ENCODE data around the gene PSIP1. TPM values are rescaled to one million over a fixed set of nuclear protein-coding genes. Genes with fewer than 3 reads are reported as not detected.
"Not testable (repeated sequence)": the region's sequence is repeated elsewhere in the genome, so short reads cannot be mapped to it uniquely, and the experiment has no call there.

Gene PSIP1
- total RNA-seq, 1 donor from 2014 or later, result 41.7 TPM

DNA sequence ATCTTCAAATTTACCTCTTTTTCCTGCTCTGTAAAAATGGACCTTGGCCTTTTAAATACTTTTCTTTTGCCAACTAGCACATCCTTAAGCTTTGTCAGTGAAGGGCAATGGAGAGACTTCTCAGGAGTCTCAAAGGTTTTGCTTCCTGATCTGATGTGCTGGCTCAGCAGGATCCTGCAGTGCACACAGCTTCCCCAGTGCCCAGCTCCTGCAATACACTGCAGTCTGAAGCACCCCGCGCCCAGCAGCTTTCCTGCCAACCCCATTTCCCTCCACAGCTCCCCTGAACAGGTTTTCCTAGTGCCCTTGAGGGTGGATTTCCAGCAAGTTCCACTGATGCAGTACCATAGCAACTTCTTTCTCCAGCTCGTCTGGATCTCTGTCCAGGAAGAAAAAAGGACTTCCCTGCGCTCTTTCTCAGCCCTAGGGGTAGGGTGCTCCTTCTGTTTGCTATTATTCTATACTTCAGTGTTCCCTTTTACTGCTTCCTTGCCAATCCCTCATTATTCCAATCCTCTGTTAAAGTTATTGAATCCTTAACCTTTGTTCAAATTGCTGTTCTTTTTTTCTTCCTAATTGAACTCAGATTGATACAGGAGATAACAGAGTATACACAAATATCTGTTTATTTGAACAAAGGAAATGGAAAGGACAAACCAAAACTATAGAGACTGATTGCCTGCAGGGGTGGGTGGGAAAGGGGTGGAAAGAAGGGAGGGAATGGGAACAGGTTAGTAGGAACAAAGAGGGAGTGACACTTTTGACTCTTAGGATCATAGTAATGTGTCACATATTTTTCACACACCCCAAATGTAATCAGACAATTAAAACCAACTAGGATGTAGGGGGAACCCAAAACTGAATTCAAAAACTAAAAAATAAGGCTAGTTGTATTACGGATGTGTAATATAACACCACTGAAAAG lies 79.6 kb downstream of the PSIP1 start:
- Histone ChIP-seq H3K4me1 (peaks cover 39% of the 10 kb centered on the region), H3K9me3 (no peaks in the 10 kb centered on the region), H3K4me3 (no peak overlapping the region), H3K36me3 (peaks cover 51% of the 10 kb centered on the region), H3K27ac (no peak overlapping the region), H3K27me3 (ENCODE audit: low read depth) (no peaks in the 10 kb centered on the region)
- ATAC-seq (peak; percentile 67 to 82), DNase-seq (no peak)
- intact Hi-C loops (cut with DNase I), result no loop called here
- TF ChIP-seq, protein P1, sequence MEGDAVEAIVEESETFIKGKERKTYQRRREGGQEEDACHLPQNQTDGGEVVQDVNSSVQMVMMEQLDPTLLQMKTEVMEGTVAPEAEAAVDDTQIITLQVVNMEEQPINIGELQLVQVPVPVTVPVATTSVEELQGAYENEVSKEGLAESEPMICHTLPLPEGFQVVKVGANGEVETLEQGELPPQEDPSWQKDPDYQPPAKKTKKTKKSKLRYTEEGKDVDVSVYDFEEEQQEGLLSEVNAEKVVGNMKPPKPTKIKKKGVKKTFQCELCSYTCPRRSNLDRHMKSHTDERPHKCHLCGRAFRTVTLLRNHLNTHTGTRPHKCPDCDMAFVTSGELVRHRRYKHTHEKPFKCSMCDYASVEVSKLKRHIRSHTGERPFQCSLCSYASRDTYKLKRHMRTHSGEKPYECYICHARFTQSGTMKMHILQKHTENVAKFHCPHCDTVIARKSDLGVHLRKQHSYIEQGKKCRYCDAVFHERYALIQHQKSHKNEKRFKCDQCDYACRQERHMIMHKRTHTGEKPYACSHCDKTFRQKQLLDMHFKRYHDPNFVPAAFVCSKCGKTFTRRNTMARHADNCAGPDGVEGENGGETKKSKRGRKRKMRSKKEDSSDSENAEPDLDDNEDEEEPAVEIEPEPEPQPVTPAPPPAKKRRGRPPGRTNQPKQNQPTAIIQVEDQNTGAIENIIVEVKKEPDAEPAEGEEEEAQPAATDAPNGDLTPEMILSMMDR (IDR thresholded peaks at IDR 0.05), result no peak

DNA sequence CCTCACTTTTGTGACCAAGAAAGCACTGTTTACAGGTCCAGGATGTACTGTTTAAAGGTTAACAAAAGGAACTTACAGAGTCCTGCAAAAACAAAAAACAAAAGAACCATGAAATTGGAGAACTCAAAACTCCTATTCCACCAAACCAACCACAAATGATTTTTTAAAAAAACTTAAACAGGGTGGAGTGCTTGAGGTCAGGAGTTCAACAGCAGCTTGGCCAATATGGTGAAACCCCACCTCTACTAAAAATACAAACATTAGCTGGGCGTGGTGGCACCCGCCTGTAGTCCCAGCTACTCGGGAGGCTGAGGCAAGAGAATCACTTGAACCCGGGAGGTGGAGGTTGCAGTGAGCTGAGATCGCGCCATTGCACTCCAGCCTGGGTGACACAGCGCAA lies 83.1 kb downstream of the PSIP1 start:
- DNase-seq; H3K27ac ChIP-seq; H3K9me3 ChIP-seq; ATAC-seq; H3K27me3 ChIP-seq (ENCODE audit: low read depth); H3K4me3 ChIP-seq: not testable (repeated sequence)
- intact Hi-C loops (cut with DNase I), result loop anchor here (10.0 kb wide), 1 partner anchor 213 kb away; no protein-coding TSS in a partner anchor
- peaks cover 68% of the 10 kb centered on the region for H3K4me1 ChIP-seq
- H3K36me3 ChIP-seq, result peaks cover 42% of the 10 kb centered on the region

GRCh38 chr9:15426019-15426418 lies 84.8 kb downstream of the PSIP1 start:
- intact Hi-C loops (cut with DNase I), result loop anchor here (10.0 kb wide), 1 partner anchor 211 kb away; no protein-coding TSS in a partner anchor
- ATAC-seq (no peak), DNase-seq (no peak)
- Histone ChIP-seq H3K4me3 (no peak overlapping the region), H3K27ac (no peak overlapping the region), H3K36me3 (peaks cover 42% of the 10 kb centered on the region), H3K27me3 (ENCODE audit: low read depth) (no peaks in the 10 kb centered on the region), H3K4me1 (peaks cover 66% of the 10 kb centered on the region), H3K9me3 (no peaks in the 10 kb centered on the region)
- TF ChIP-seq, protein P1 (IDR thresholded peaks at IDR 0.05), result no peak

DNA sequence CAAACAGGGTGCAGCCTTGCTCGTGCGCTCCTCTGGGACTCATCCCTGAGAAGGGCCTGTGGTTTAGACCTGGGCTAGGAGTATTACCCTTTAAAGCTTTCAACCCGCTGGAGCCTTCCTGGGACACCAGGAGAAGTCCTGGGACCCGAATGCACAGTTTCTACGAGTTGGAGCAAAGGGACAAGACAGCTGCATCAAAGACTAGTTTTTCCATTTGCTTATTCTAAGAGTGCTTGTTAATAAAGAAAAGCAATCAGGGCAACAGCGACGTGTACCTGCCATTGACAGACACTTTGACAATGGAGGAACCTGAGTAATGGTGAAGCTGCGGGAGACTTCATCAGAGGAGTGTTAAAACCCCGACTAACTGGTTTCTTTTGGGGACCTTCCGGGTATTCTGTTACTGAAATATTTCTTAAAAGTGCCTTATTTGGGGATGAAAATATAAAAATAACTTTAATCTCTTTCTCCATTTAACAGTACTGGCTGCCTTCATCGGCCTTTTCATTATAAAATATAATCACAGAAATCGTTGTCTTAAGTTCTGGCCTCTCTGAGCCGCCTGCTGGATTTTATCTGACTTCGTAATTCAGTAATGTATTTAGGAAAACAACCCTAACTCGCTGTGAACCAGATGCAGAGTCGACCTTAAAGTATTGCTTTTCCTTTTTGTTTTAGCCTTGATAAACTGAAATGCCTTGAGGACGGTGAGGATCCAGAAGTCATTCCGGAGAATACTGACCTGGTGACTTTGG lies 87.4 kb downstream of the PSIP1 start:
- intact Hi-C loops (cut with DNase I), result loop anchor here (10.0 kb wide), 1 partner anchor 209 kb away; no protein-coding TSS in a partner anchor
- peak overlapping the region; percentile 96 for H3K27ac ChIP-seq
- H3K36me3 ChIP-seq, result peaks cover 35% of the 10 kb centered on the region
- H3K9me3 ChIP-seq, result no peaks in the 10 kb centered on the region
- no peak for DNase-seq
- peak overlapping the region; percentile 99 for H3K4me3 ChIP-seq
- H3K4me1 ChIP-seq, result peaks cover 54% of the 10 kb centered on the region
- TF ChIP-seq, protein P1 (IDR thresholded peaks at IDR 0.05), result no peak
- ATAC-seq, result peak in 1 of 2 donors; percentile 11
- no peaks in the 10 kb centered on the region for H3K27me3 ChIP-seq (ENCODE audit: low read depth)

- peak within 1 kb of the TSS; percentile 96 for H3K27ac ChIP-seq
- peak; percentile 97 for DNase-seq
- H3K9me3 ChIP-seq, result no peaks in the 10 kb centered on the region
- peaks cover 48% of the 10 kb centered on the region for H3K4me1 ChIP-seq
- TF ChIP-seq, protein P1 (IDR thresholded peaks at IDR 0.05), result no peak
- H3K4me3 ChIP-seq, result peak within 1 kb of the TSS; percentile 99
- H3K36me3 ChIP-seq, result peaks cover 30% of the 10 kb centered on the region
- peak; percentile 100 for ATAC-seq
- H3K27me3 ChIP-seq (ENCODE audit: low read depth), result no peaks in the 10 kb centered on the region
- intact Hi-C loops (cut with DNase I), result loop anchor here (10.0 kb wide), 1 partner anchor 208 kb away; no protein-coding TSS in a partner anchor
Observed at GRCh38 chr9:15422372-15423230, 88.2 kb downstream of the PSIP1 start, which contains the start of gene SNAPC3. TSS of gene SNAPC3 (plus strand) at chr9:15422876. CDS start at chr9:15422880, 4 bp downstream.
